ENCODE measurements around the gene SHISAL2A.

GRCh38 chr1:52641307-52641706 is 8.3 kb downstream of the SHISAL2A start:
- TF ChIP-seq POLR2AphosphoS5 (IDR thresholded peaks at IDR 0.05; ENCODE audit: low read depth, low read length) = no peak
- no peak for TF ChIP-seq POLR2A (IDR thresholded peaks at IDR 0.05; ENCODE audit: low read depth, low read length)

Data from GM12891 (cell line).